Mammary epithelial cell (primary cell): Measurements from ENCODE around the gene MRPL16.
A peak's percentile ranks its signal among the peaks of the same experiment; 100 is the strongest.

Experiments used
- CTCF ChIP-seq, 2 donors: IDR thresholded peaks in 1 of 2; conservative IDR thresholded peaks in 1 of 2; 2 replicates each; pipeline ENCODE4 v1.5.1; 2011 to 2012; ENCODE audit warnings: inconsistent platforms in 2 of 2, low read length in 2 of 2, mild to moderate bottlenecking in 2 of 2, control low read depth in 1 of 2, low read depth in 1 of 2; ENCODE audit not compliant: insufficient read depth in 1 of 2; ENCODE audit errors: extremely low read depth in 1 of 2
- EZH2 ChIP-seq: IDR thresholded peaks from 2 replicates; pipeline ENCODE4 v1.6.1; 2012; ENCODE audit warnings: low read length, inconsistent platforms, borderline replicate concordance

- TF ChIP-seq EZH2 (no peak), CTCF (conservative IDR thresholded peaks at IDR 0.05 in 1 of 2, IDR thresholded peaks at IDR 0.05 in 1 of 2; ENCODE audit: extremely low read depth in 1 of 2, insufficient read depth in 1 of 2, low read depth in 1 of 2, low read length in 2 of 2) (peak; percentile 71 to 73)
Measured at GRCh38 chr11:59822989-59823566, 12.5 kb upstream of the MRPL16 start.
